HepG2 (cell line): ENCODE measurements around the gene STUB1. TPM values are rescaled to one million over a fixed set of nuclear protein-coding genes. Genes with fewer than 3 reads are reported as not detected.

ENCODE experiments used
- ELF4 ChIP-seq: sonication (generic); formaldehyde crosslinking; IDR thresholded peaks from 2 replicates; pipeline ENCODE4 v1.5.0; 2020; ENCODE audit warnings: missing genetic modification reagents, mild to moderate bottlenecking, moderate library complexity, borderline replicate concordance
- EP300 ChIP-seq, 3 experiments: sonication (generic) in 1 of 3; formaldehyde crosslinking in 1 of 3; IDR thresholded peaks; 2 replicates each; pipeline versions ENCODE4 v1.5.1 to v1.6.1; 2011 to 2020; ENCODE audit warnings: low read depth in 2 of 3, low read length in 2 of 3, borderline replicate concordance in 1 of 3, improper control_type of control experiment in 1 of 3, mild to moderate bottlenecking in 1 of 3, missing genetic modification reagents in 1 of 3, moderate library complexity in 1 of 3
- FLYWCH1 ChIP-seq: sonication (generic); formaldehyde crosslinking; IDR thresholded peaks from 2 replicates; pipeline ENCODE4 v1.8.1; 2023; ENCODE audit warnings: mild to moderate bottlenecking, missing genetic modification reagents
- HIVEP1 ChIP-seq: sonication (generic); formaldehyde crosslinking; IDR thresholded peaks from 2 replicates; pipeline ENCODE4 v1.4.0; 2020; ENCODE audit warnings: mild to moderate bottlenecking, missing genetic modification reagents
- KLF12 ChIP-seq: sonication (generic); formaldehyde crosslinking; IDR thresholded peaks from 2 replicates; pipeline ENCODE4 v1.4.0; 2020; ENCODE audit warnings: missing genetic modification reagents, borderline replicate concordance
- KLF6 ChIP-seq: IDR thresholded peaks from 2 replicates; pipeline ENCODE4 v1.8.0; 2016; ENCODE audit warnings: missing biosample characterization, missing genetic modification reagents
- PHF21A ChIP-seq: sonication (generic); formaldehyde crosslinking; IDR thresholded peaks from 2 replicates; pipeline ENCODE4 v1.5.0; 2020; ENCODE audit warnings: mild to moderate bottlenecking, missing genetic modification reagents
- REST ChIP-seq, 2 experiments: IDR thresholded peaks; 2 replicates each; pipeline ENCODE4 v1.6.1; 2011 to 2012; ENCODE audit warnings: low read length in 2 of 2, borderline replicate concordance in 1 of 2, low read depth in 1 of 2, mild to moderate bottlenecking in 1 of 2, moderate library complexity in 1 of 2
- RFXAP ChIP-seq: sonication (generic); formaldehyde crosslinking; IDR thresholded peaks from 2 replicates; pipeline ENCODE4 v1.4.0; 2020; ENCODE audit warnings: missing genetic modification reagents, borderline replicate concordance
- SRSF1 ChIP-seq: fragments of 200-400 bp; formaldehyde crosslinking; optimal IDR thresholded peaks from 2 replicates; pipeline ENCODE3; 2017; ENCODE audit warnings: mild to moderate bottlenecking, low read depth, low read length, moderate library complexity
- STAG1 ChIP-seq: sonication (generic); formaldehyde crosslinking; IDR thresholded peaks from 2 replicates; pipeline ENCODE4 v1.4.0; 2020; ENCODE audit warnings: missing genetic modification reagents
- TGIF2 ChIP-seq: IDR thresholded peaks from 2 replicates; pipeline ENCODE4 v1.6.1; 2016; ENCODE audit warnings: control low read depth, missing compliant biosample characterization
- TMF1 ChIP-seq: sonication (generic); formaldehyde crosslinking; IDR thresholded peaks from 2 replicates; pipeline ENCODE4 v1.8.1; 2022; ENCODE audit warnings: low read depth, missing genetic modification reagents
- ZFP36L1 ChIP-seq: sonication (generic); formaldehyde crosslinking; IDR thresholded peaks from 2 replicates; pipeline ENCODE4 v1.8.0; 2022; ENCODE audit warnings: mild to moderate bottlenecking, missing genetic modification reagents, moderate library complexity
- ZNF18 ChIP-seq: sonication (generic); formaldehyde crosslinking; IDR thresholded peaks from 2 replicates; pipeline ENCODE4 v1.8.0; 2022; ENCODE audit warnings: mild to moderate bottlenecking, missing genetic modification reagents; ENCODE audit not compliant: insufficient replicate concordance
- ZNF251 ChIP-seq: sonication (generic); formaldehyde crosslinking; IDR thresholded peaks from 2 replicates; pipeline ENCODE4 v1.9.0; 2021; ENCODE audit warnings: mild to moderate bottlenecking, missing genetic modification reagents
- ZNF343 ChIP-seq: sonication (generic); formaldehyde crosslinking; IDR thresholded peaks from 2 replicates; pipeline ENCODE4 v1.4.0; 2020; ENCODE audit warnings: mild to moderate bottlenecking, missing genetic modification reagents
- ZNF547 ChIP-seq: sonication (generic); formaldehyde crosslinking; IDR thresholded peaks from 2 replicates; pipeline ENCODE4 v1.5.1; 2020; ENCODE audit warnings: mild to moderate bottlenecking, missing genetic modification reagents
- ZNF83 ChIP-seq: sonication (generic); formaldehyde crosslinking; IDR thresholded peaks from 2 replicates; pipeline ENCODE4 v1.4.0; 2020; ENCODE audit warnings: missing genetic modification reagents, mild to moderate bottlenecking, borderline replicate concordance
- ZZZ3 ChIP-seq: sonication (generic); formaldehyde crosslinking; IDR thresholded peaks from 2 replicates; pipeline ENCODE4 v1.4.0; 2020; ENCODE audit warnings: missing genetic modification reagents, mild to moderate bottlenecking, borderline replicate concordance
- polyA plus RNA-seq, 8 experiments: library from polyadenylated mRNA; depleted of rRNA in 3 of 8; stranded (reverse) in 7 of 8; unstranded in 1 of 8; fragments of >200 nt; fragmentation: Illumina TruSeq in 4 of 8; extraction: Trizol in 4 of 8; gene quantifications; 2 replicates each; pipeline versions ENCODE4 v1.2.1 to v1.2.3, GENCODE V29; 2011 to 2016; ENCODE audit warnings: low read depth in 4 of 8, missing spikeins in 1 of 8, mixed read lengths in 1 of 8; ENCODE audit not compliant: insufficient read depth in 1 of 8
- total RNA-seq, 5 experiments: library from RNA; depleted of rRNA; stranded (reverse); fragments of >200 nt; fragmentation: Illumina TruSeq; extraction: Trizol; gene quantifications; 2 replicates each; pipeline ENCODE4 v1.2.3, GENCODE V29; 2016; ENCODE audit warnings: low read depth in 1 of 5
- TF ChIP-seq, protein P1 (sequence below): sonication (generic); formaldehyde crosslinking; IDR thresholded peaks from 2 replicates; pipeline ENCODE4 v1.4.0; 2020; ENCODE audit warnings: mild to moderate bottlenecking, low read depth, missing genetic modification reagents

Gene STUB1
- total and polyA plus RNA-seq, 2 of the 13 experiments (the other 11 are each of a cell fraction or from before 2014, with no cell fraction given) = 52.9 to 78.2 TPM

- no peak; a peak in 1 of 4 replicates for TF ChIP-seq REST (IDR thresholded peaks at IDR 0.05; ENCODE audit: borderline replicate concordance in 1 of 2, low read depth in 1 of 2, low read length in 2 of 2)
- peak; percentile 74 for TF ChIP-seq PHF21A
- TF ChIP-seq ZZZ3 (CRISPR knock-in tag) = no peak; the same call in 1 of the 2 replicates
- TF ChIP-seq SRSF1 = peak; percentile 59
- peak; percentile 87; the same call in 1 of the 2 replicates for TF ChIP-seq ZNF343 (CRISPR knock-in tag)
- peak; percentile 85 for TF ChIP-seq ZNF547 (CRISPR knock-in tag)
- peak; percentile 60; the same call in 1 of the 2 replicates for TF ChIP-seq ELF4 (CRISPR knock-in tag)
- TF ChIP-seq, protein P1, sequence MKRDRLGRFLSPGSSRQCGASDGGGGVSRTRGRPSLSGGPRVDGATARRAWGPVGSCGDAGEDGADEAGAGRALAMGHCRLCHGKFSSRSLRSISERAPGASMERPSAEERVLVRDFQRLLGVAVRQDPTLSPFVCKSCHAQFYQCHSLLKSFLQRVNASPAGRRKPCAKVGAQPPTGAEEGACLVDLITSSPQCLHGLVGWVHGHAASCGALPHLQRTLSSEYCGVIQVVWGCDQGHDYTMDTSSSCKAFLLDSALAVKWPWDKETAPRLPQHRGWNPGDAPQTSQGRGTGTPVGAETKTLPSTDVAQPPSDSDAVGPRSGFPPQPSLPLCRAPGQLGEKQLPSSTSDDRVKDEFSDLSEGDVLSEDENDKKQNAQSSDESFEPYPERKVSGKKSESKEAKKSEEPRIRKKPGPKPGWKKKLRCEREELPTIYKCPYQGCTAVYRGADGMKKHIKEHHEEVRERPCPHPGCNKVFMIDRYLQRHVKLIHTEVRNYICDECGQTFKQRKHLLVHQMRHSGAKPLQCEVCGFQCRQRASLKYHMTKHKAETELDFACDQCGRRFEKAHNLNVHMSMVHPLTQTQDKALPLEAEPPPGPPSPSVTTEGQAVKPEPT (CRISPR knock-in tag) = no peak
- TF ChIP-seq ZNF251 (CRISPR knock-in tag) = no peak
- TF ChIP-seq TGIF2 (CRISPR knock-in tag) = peak; percentile 57; the same call in 1 of the 2 replicates
- peak; percentile 72; the same call in 1 of the 2 replicates for TF ChIP-seq RFXAP (CRISPR knock-in tag)
- TF ChIP-seq ZNF18 (CRISPR knock-in tag) = peak; percentile 97
- TF ChIP-seq HIVEP1 (CRISPR knock-in tag) = peak; percentile 99
- TF ChIP-seq TMF1 (CRISPR knock-in tag) = peak; percentile 85
- TF ChIP-seq ZFP36L1 (CRISPR knock-in tag) = no peak
- TF ChIP-seq KLF12 (CRISPR knock-in tag) = peak; percentile 74
- TF ChIP-seq KLF6 (CRISPR knock-in tag) = peak; percentile 36; the same call in 1 of the 2 replicates
- TF ChIP-seq STAG1 (CRISPR knock-in tag) = peak; percentile 17; the same call in 1 of the 2 replicates
- TF ChIP-seq EP300 (IDR thresholded peaks at IDR 0.05; ENCODE audit: low read depth in 2 of 2, low read length in 2 of 2) = 0 out of 4 replicates have a peak, but pooled peaks of 1 of the 2 experiments have one; percentile 42
- peak; percentile 27; the same call in 1 of the 2 replicates for TF ChIP-seq EP300 (CRISPR knock-in tag; IDR thresholded peaks at IDR 0.05; ENCODE audit: borderline replicate concordance)
- no peak for TF ChIP-seq ZNF83 (CRISPR knock-in tag)
- TF ChIP-seq FLYWCH1 (CRISPR knock-in tag) = peak; percentile 75; the same call in 1 of the 2 replicates
Observed at GRCh38 chr16:648781-649589, 31.2 kb upstream of the STUB1 start, which contains the start of gene WDR90 (continued).
